Suprapubic skin (tissue), 4 donors: ENCODE results near the gene ABCB11. TPM values are rescaled to one million over a fixed set of nuclear protein-coding genes. Genes with fewer than 3 reads are reported as not detected.
"Not testable (repeated sequence)": the region's sequence is repeated elsewhere in the genome, so short reads cannot be mapped to it uniquely, and the experiment has no call there.

ENCODE experiments used
- DNase-seq, 2 donors: peaks; one replicate each; pipeline ENCODE4 v3.0.0-alpha.2; 2019; ENCODE audit warnings: low spot score in 2 of 2
- H3K27ac ChIP-seq: fragments of 200-600 bp; sonication (generic); one replicate; pipeline ENCODE4 v1.5.1; 2019
- H3K27me3 ChIP-seq: fragments of 200-600 bp; sonication (generic); one replicate; pipeline ENCODE4 v1.5.1; 2019
- H3K36me3 ChIP-seq: fragments of 200-600 bp; sonication (generic); one replicate; pipeline ENCODE4 v1.5.1; 2019
- H3K4me1 ChIP-seq: fragments of 200-600 bp; sonication (generic); one replicate; pipeline ENCODE4 v1.5.1; 2019
- H3K4me3 ChIP-seq: fragments of 200-600 bp; sonication (generic); one replicate; pipeline ENCODE4 v1.5.1; 2019; ENCODE audit warnings: mild to moderate bottlenecking
- H3K9me3 ChIP-seq: fragments of 200-600 bp; sonication (generic); one replicate; pipeline ENCODE4 v1.5.1; 2019
- CTCF ChIP-seq, 2 donors: fragments of 200-600 bp in 1 of 2; fragments of 450-650 bp in 1 of 2; sonication (generic) in 1 of 2; IDR thresholded peaks; one replicate each; pipeline ENCODE4 v1.5.1; 2016 to 2019; ENCODE audit warnings: antibody characterized with exemption in 2 of 2, mild to moderate bottlenecking in 1 of 2, moderate library complexity in 1 of 2
- EP300 ChIP-seq: sonication (generic); formaldehyde crosslinking; IDR thresholded peaks from one replicate; pipeline ENCODE4 v1.6.1; 2017; ENCODE audit warnings: antibody characterized with exemption
- POLR2A ChIP-seq, 2 donors: fragments of 450-650 bp; IDR thresholded peaks; one replicate each; pipeline ENCODE4 v1.6.1; 2017; ENCODE audit warnings: antibody characterized with exemption in 2 of 2, mild to moderate bottlenecking in 2 of 2, moderate library complexity in 2 of 2
- POLR2AphosphoS5 ChIP-seq, 3 donors: sonication (generic); formaldehyde crosslinking; IDR thresholded peaks; one replicate each; pipeline ENCODE4 v1.6.1; 2017; ENCODE audit warnings: antibody characterized with exemption in 3 of 3
- WGBS: methylation state at CpG from one replicate; pipeline ENCODE4 v1.1.5; 2018; 5-methylcytosine and 5-hydroxymethylcytosine counted together
- total RNA-seq, 4 donors: library from RNA; depleted of rRNA; stranded (reverse); fragments of >200 nt; gene quantifications; one replicate each; pipeline ENCODE4 v1.1.0, GENCODE V29; 2016

Gene ABCB11
- total RNA-seq, 4 donors from 2014 or later = 0.21 to 1.7 (median 0.28) TPM

DNA sequence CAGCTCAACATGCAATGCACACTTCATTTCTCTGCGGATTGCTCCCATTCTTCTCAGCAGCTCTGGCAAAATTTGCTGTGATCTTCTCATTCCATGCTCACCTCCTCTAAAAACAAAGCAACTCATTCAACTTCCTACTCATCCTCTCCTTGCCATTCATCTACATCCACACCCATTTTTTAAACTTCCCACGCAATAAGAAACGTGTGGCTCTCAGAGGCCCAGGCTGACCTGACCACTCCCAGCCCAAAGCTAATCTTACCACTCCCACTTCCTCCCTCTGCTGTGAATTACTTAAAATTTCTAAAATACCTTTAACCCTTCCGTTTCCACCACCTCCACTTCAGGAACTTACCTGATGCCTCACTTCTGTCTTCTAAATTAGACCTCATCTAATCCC lies 15.2 kb downstream of the ABCB11 start:
- no peaks in the 10 kb centered on the region for H3K36me3 ChIP-seq
- TF ChIP-seq CTCF (IDR thresholded peaks at IDR 0.05) (no peak), EP300 (no peak), POLR2A (IDR thresholded peaks at IDR 0.05) (no peak), POLR2AphosphoS5 (IDR thresholded peaks at IDR 0.05) (no peak)
- no peaks in the 10 kb centered on the region for H3K27me3 ChIP-seq
- DNase-seq = no peak
- H3K27ac ChIP-seq = no peak overlapping the region
- no peaks in the 10 kb centered on the region for H3K4me1 ChIP-seq
- H3K4me3 ChIP-seq = no peak overlapping the region
- no peaks in the 10 kb centered on the region for H3K9me3 ChIP-seq
- WGBS = 56% methylated on average over 4 of the region's 4 CpGs

GRCh38 chr2:169014780-169015179 lies 16.3 kb downstream of the ABCB11 start:
- H3K36me3 ChIP-seq = no peaks in the 10 kb centered on the region
- H3K27ac ChIP-seq = no peak overlapping the region
- DNase-seq = no peak
- H3K4me1 ChIP-seq = no peaks in the 10 kb centered on the region
- H3K4me3 ChIP-seq = no peak overlapping the region
- TF ChIP-seq CTCF (IDR thresholded peaks at IDR 0.05) = no peak
- no peak for TF ChIP-seq POLR2AphosphoS5 (IDR thresholded peaks at IDR 0.05)
- no peak for TF ChIP-seq POLR2A (IDR thresholded peaks at IDR 0.05)
- TF ChIP-seq EP300 = no peak
- no peaks in the 10 kb centered on the region for H3K27me3 ChIP-seq
- 90% methylated on average over 3 of the region's 3 CpGs for WGBS
- no peaks in the 10 kb centered on the region for H3K9me3 ChIP-seq

DNA sequence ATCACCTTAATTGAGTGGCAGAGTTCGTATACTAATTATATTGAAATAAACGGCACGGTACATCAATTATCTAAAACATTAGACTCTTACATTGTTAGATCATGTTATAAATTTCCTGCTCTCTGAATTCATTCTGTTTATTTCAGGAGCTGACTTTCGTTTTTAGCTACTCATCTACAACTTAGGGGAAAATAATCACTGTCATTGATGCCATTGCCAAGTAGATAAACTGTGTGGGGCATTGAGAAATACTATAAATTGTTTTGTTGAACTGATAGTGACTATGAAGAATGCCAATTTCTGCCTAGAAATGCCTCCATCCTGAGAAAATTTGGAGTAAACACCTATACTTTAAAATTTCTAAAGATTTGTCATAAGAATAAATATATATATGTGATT lies 17.5 kb downstream of the ABCB11 start:
- Histone ChIP-seq H3K27ac (no peak overlapping the region), H3K36me3 (no peaks in the 10 kb centered on the region), H3K9me3 (no peaks in the 10 kb centered on the region), H3K4me1 (no peaks in the 10 kb centered on the region), H3K27me3 (no peaks in the 10 kb centered on the region), H3K4me3 (no peak overlapping the region)
- WGBS = 69% methylated on average over 4 of the region's 4 CpGs
- no peak for DNase-seq
- no peak for TF ChIP-seq POLR2AphosphoS5 (IDR thresholded peaks at IDR 0.05)
- TF ChIP-seq POLR2A (IDR thresholded peaks at IDR 0.05) = no peak
- TF ChIP-seq CTCF (IDR thresholded peaks at IDR 0.05) = no peak
- no peak for TF ChIP-seq EP300

DNA sequence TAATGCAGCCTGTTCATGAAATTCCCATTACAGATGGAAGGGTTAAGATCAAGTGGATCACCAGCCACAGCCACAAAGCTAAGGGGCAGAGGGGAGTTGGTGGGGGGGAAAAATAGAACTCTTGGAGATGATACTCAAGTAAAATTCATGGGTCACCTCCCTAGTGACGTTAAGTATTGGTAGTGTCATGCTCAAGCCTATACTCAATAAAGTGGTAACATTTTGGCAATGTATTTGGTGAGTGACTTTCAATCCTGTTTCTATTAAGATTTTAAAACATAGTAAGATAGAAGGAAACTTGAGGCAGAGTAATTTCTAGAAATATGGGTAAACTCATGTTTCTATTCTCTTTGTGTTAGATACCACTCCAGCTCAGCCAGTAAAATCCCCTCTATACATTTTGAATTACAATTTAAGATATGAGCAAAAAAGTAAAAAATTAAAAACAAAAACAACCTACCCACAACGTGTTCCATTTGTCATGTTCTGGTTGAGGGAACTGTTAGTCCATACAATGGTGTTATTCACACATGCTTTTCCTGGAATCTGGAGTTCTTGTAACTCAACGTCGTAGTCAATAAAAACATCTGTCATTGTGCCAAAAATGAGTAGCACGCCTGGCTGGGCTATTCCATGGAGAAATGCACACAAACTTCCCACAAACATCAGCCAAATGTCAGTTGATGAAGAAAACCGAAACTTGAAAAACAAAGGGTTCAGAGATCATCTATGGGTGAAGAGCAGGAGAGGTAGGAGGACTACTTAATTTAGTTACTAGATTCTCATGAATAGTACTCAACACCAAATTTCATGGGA lies 18.1 kb downstream of the ABCB11 start:
- Histone ChIP-seq H3K27me3 (no peaks in the 10 kb centered on the region), H3K4me1 (no peaks in the 10 kb centered on the region), H3K27ac (no peak overlapping the region), H3K9me3 (no peaks in the 10 kb centered on the region), H3K36me3 (no peaks in the 10 kb centered on the region), H3K4me3 (no peak overlapping the region)
- 56% methylated on average over 6 of the region's 6 CpGs for WGBS
- TF ChIP-seq POLR2AphosphoS5 (IDR thresholded peaks at IDR 0.05) (no peak), POLR2A (IDR thresholded peaks at IDR 0.05) (no peak), CTCF (IDR thresholded peaks at IDR 0.05) (no peak), EP300 (no peak)
- no peak for DNase-seq

GRCh38 chr2:169012191-169012792 lies 18.8 kb downstream of the ABCB11 start:
- H3K4me1 ChIP-seq, H3K36me3 ChIP-seq, H3K27ac ChIP-seq, H3K27me3 ChIP-seq, H3K4me3 ChIP-seq, DNase-seq, H3K9me3 ChIP-seq: not testable (repeated sequence)
- WGBS = 74% methylated on average over 5 of the region's 5 CpGs
